GM18505 (cell line): ENCODE data around the gene MAP2.

Experiments used
- ATAC-seq: cut with Tn5 transposase; IDR thresholded peaks from one replicate; pipeline ENCODE4 v1.9.1; 2021; ENCODE audit not compliant: unreplicated experiment
- POLR2A ChIP-seq: IDR thresholded peaks from 4 replicates; pipeline ENCODE4 v1.6.1; 2011; ENCODE audit warnings: borderline replicate concordance; ENCODE audit not compliant: insufficient read depth, insufficient read length; ENCODE audit errors: extremely low read depth

MAP2 gene

GRCh38 chr2:209456489-209456888, 32.6 kb downstream of the MAP2 start:
- no peak for ATAC-seq
- no peak for TF ChIP-seq POLR2A

GRCh38 chr2:209458008-209458979, 34.4 kb downstream of the MAP2 start:
- no peak for ATAC-seq
- no peak for TF ChIP-seq POLR2A

- no peak for ATAC-seq
- no peak for TF ChIP-seq POLR2A
These were observed 35.5 kb downstream of the MAP2 start for GRCh38 chr2:209459359-209459758.

- no peak for ATAC-seq
- no peak for TF ChIP-seq POLR2A
These were observed 36.4 kb downstream of the MAP2 start for GRCh38 chr2:209460151-209460761.

GRCh38 chr2:209463226-209463625, 39.4 kb downstream of the MAP2 start:
- ATAC-seq = no peak
- no peak for TF ChIP-seq POLR2A

- no peak for TF ChIP-seq POLR2A
- ATAC-seq = no peak
These were observed 40.0 kb downstream of the MAP2 start for GRCh38 chr2:209463835-209464234.

- no peak for ATAC-seq
- no peak for TF ChIP-seq POLR2A
These were observed 45.0 kb downstream of the MAP2 start for GRCh38 chr2:209468846-209469245.

GRCh38 chr2:209469481-209469880, 45.6 kb downstream of the MAP2 start:
- TF ChIP-seq POLR2A = no peak
- ATAC-seq = no peak

GRCh38 chr2:209470466-209470865, 46.6 kb downstream of the MAP2 start:
- no peak for ATAC-seq
- TF ChIP-seq POLR2A = no peak

GRCh38 chr2:209471037-209471436, 47.2 kb downstream of the MAP2 start:
- no peak for ATAC-seq
- no peak for TF ChIP-seq POLR2A

GRCh38 chr2:209472112-209472832, 48.4 kb downstream of the MAP2 start:
- no peak for TF ChIP-seq POLR2A
- ATAC-seq = no peak

GRCh38 chr2:209472871-209473270, 49.0 kb downstream of the MAP2 start:
- TF ChIP-seq POLR2A = no peak
- ATAC-seq = no peak

GRCh38 chr2:209473930-209474419, 50.1 kb downstream of the MAP2 start:
- no peak for ATAC-seq

GRCh38 chr2:209474960-209475359, 51.1 kb downstream of the MAP2 start:
- no peak for TF ChIP-seq POLR2A
- ATAC-seq = no peak

More at GRCh38 chr2:209473930-209474419, 50.1 kb downstream of the MAP2 start:
- TF ChIP-seq POLR2A = no peak
